Dendritic cell treated with granulocyte-macrophage colony-stimulating factor and Interleukin-4, amounts not matched to agents 40 ng/mL and 50 ng/mL, for 4 days (primary cell): Measurements from ENCODE around the gene CEACAM4.

Experiments
- H3K27ac Mint-ChIP-seq: one replicate; pipeline ENCODE4 v1.8.0; 2022; ENCODE audit warnings: mild to moderate bottlenecking, mixed read lengths
- H3K27me3 Mint-ChIP-seq: one replicate; pipeline ENCODE4 v1.8.0; 2022; ENCODE audit warnings: mild to moderate bottlenecking, mixed read lengths
- H3K36me3 Mint-ChIP-seq: one replicate; pipeline ENCODE4 v1.8.0; 2022; ENCODE audit warnings: low read depth, mixed read lengths
- H3K4me1 Mint-ChIP-seq: one replicate; pipeline ENCODE4 v1.8.0; 2022; ENCODE audit warnings: low read depth, mixed read lengths
- H3K4me3 Mint-ChIP-seq: one replicate; pipeline ENCODE4 v1.8.0; 2022; ENCODE audit warnings: mild to moderate bottlenecking, moderate library complexity, mixed read lengths
- H3K9me3 Mint-ChIP-seq: one replicate; pipeline ENCODE4 v1.8.0; 2022; ENCODE audit warnings: mixed read lengths
- intact Hi-C: fragments of 100-400 bp; cut with micrococcal nuclease; formaldehyde crosslinking; loops from one replicate; pipeline ENCODE4 v1.15.0; 2022

Gene CEACAM4

GRCh38 chr19:41626278-41626677 is 596 bp downstream of the CEACAM4 start:
- Mint-ChIP-seq H3K27ac (peak overlapping the region; percentile 95), H3K4me3 (peak overlapping the region; percentile 88), H3K27me3 (no peaks in the 10 kb centered on the region), H3K36me3 (no peaks in the 10 kb centered on the region), H3K9me3 (peaks cover 9% of the 10 kb centered on the region), H3K4me1 (peaks cover 67% of the 10 kb centered on the region)
- intact Hi-C loops: no loop called here

GRCh38 chr19:41624937-41625336 is 1.9 kb downstream of the CEACAM4 start:
- Mint-ChIP-seq H3K4me1 (peaks cover 81% of the 10 kb centered on the region), H3K9me3 (peaks cover 3% of the 10 kb centered on the region), H3K36me3 (no peaks in the 10 kb centered on the region), H3K27me3 (no peaks in the 10 kb centered on the region), H3K27ac (peak overlapping the region; percentile 12), H3K4me3 (no peak overlapping the region)
- intact Hi-C loops: no loop called here

GRCh38 chr19:41624515-41624914 is 2.4 kb downstream of the CEACAM4 start:
- no peaks in the 10 kb centered on the region for H3K9me3 Mint-ChIP-seq
- no peak overlapping the region for H3K4me3 Mint-ChIP-seq
- intact Hi-C loops: no loop called here
- H3K27ac Mint-ChIP-seq: no peak overlapping the region
- H3K4me1 Mint-ChIP-seq: peaks cover 85% of the 10 kb centered on the region
- no peaks in the 10 kb centered on the region for H3K36me3 Mint-ChIP-seq
- no peaks in the 10 kb centered on the region for H3K27me3 Mint-ChIP-seq

- no peaks in the 10 kb centered on the region for H3K27me3 Mint-ChIP-seq
- intact Hi-C loops: no loop called here
Observed at GRCh38 chr19:41623360-41623759, 3.5 kb downstream of the CEACAM4 start.

GRCh38 chr19:41621654-41622053 is 5.2 kb downstream of the CEACAM4 start:
- H3K4me3 Mint-ChIP-seq: peak overlapping the region; percentile 40
- no peaks in the 10 kb centered on the region for H3K9me3 Mint-ChIP-seq
- H3K36me3 Mint-ChIP-seq: no peaks in the 10 kb centered on the region
- peaks cover 96% of the 10 kb centered on the region for H3K4me1 Mint-ChIP-seq
- H3K27ac Mint-ChIP-seq: peak overlapping the region; percentile 33
- intact Hi-C loops: no loop called here
- H3K27me3 Mint-ChIP-seq: no peaks in the 10 kb centered on the region

More at GRCh38 chr19:41623360-41623759, 3.5 kb downstream of the CEACAM4 start:
- Mint-ChIP-seq H3K36me3 (no peaks in the 10 kb centered on the region), H3K4me1 (peaks cover 96% of the 10 kb centered on the region), H3K27ac (no peak overlapping the region), H3K4me3 (no peak overlapping the region), H3K9me3 (no peaks in the 10 kb centered on the region)

- Mint-ChIP-seq H3K27me3 (no peaks in the 10 kb centered on the region), H3K4me1 (peaks cover 96% of the 10 kb centered on the region), H3K9me3 (no peaks in the 10 kb centered on the region), H3K4me3 (peak overlapping the region; percentile 20), H3K36me3 (no peaks in the 10 kb centered on the region), H3K27ac (peak overlapping the region; percentile 33)
- intact Hi-C loops: no loop called here
Observed at GRCh38 chr19:41621226-41621625, 5.6 kb downstream of the CEACAM4 start.

GRCh38 chr19:41620171-41620570 is 6.7 kb downstream of the CEACAM4 start:
- H3K36me3 Mint-ChIP-seq: no peaks in the 10 kb centered on the region
- intact Hi-C loops: no loop called here
- no peaks in the 10 kb centered on the region for H3K27me3 Mint-ChIP-seq
- H3K9me3 Mint-ChIP-seq: no peaks in the 10 kb centered on the region
- peaks cover 94% of the 10 kb centered on the region for H3K4me1 Mint-ChIP-seq
- H3K4me3 Mint-ChIP-seq: no peak overlapping the region
- peak overlapping the region; percentile 28 for H3K27ac Mint-ChIP-seq

- H3K4me3 Mint-ChIP-seq: no peak overlapping the region
- peaks cover 92% of the 10 kb centered on the region for H3K4me1 Mint-ChIP-seq
- no peaks in the 10 kb centered on the region for H3K36me3 Mint-ChIP-seq
- intact Hi-C loops: no loop called here
- no peaks in the 10 kb centered on the region for H3K27me3 Mint-ChIP-seq
- H3K27ac Mint-ChIP-seq: no peak overlapping the region
- no peaks in the 10 kb centered on the region for H3K9me3 Mint-ChIP-seq
Observed at GRCh38 chr19:41619018-41619556, 7.8 kb downstream of the CEACAM4 start.

- H3K36me3 Mint-ChIP-seq: no peaks in the 10 kb centered on the region
- no peak overlapping the region for H3K4me3 Mint-ChIP-seq
- no peaks in the 10 kb centered on the region for H3K27me3 Mint-ChIP-seq
- intact Hi-C loops: no loop called here
- no peaks in the 10 kb centered on the region for H3K9me3 Mint-ChIP-seq
- H3K4me1 Mint-ChIP-seq: peaks cover 82% of the 10 kb centered on the region
- no peak overlapping the region for H3K27ac Mint-ChIP-seq
Observed at GRCh38 chr19:41617941-41618730, 8.7 kb downstream of the CEACAM4 start.

- Mint-ChIP-seq H3K27ac (no peak overlapping the region), H3K9me3 (no peaks in the 10 kb centered on the region), H3K4me3 (no peak overlapping the region), H3K4me1 (peaks cover 83% of the 10 kb centered on the region), H3K36me3 (no peaks in the 10 kb centered on the region), H3K27me3 (no peaks in the 10 kb centered on the region)
- intact Hi-C loops: no loop called here
Observed at GRCh38 chr19:41616792-41617621, 9.9 kb downstream of the CEACAM4 start.

GRCh38 chr19:41615207-41615606 is 11.7 kb downstream of the CEACAM4 start:
- H3K36me3 Mint-ChIP-seq: no peaks in the 10 kb centered on the region
- peaks cover 65% of the 10 kb centered on the region for H3K4me1 Mint-ChIP-seq
- no peaks in the 10 kb centered on the region for H3K9me3 Mint-ChIP-seq
- H3K27me3 Mint-ChIP-seq: peaks cover 2% of the 10 kb centered on the region
- no peak overlapping the region for H3K4me3 Mint-ChIP-seq
- no peak overlapping the region for H3K27ac Mint-ChIP-seq
- intact Hi-C loops: no loop called here

- peaks cover 8% of the 10 kb centered on the region for H3K27me3 Mint-ChIP-seq
- no peaks in the 10 kb centered on the region for H3K9me3 Mint-ChIP-seq
- no peak overlapping the region for H3K4me3 Mint-ChIP-seq
- H3K27ac Mint-ChIP-seq: no peak overlapping the region
- intact Hi-C loops: no loop called here
- no peaks in the 10 kb centered on the region for H3K36me3 Mint-ChIP-seq
- H3K4me1 Mint-ChIP-seq: peaks cover 39% of the 10 kb centered on the region
Observed at GRCh38 chr19:41612483-41612882, 14.4 kb downstream of the CEACAM4 start.

- Mint-ChIP-seq H3K36me3 (no peaks in the 10 kb centered on the region), H3K4me1 (peaks cover 23% of the 10 kb centered on the region), H3K27ac (no peak overlapping the region), H3K9me3 (no peaks in the 10 kb centered on the region), H3K27me3 (peaks cover 10% of the 10 kb centered on the region), H3K4me3 (no peak overlapping the region)
- intact Hi-C loops: no loop called here
Observed at GRCh38 chr19:41610789-41611188, 16.1 kb downstream of the CEACAM4 start.

- H3K27me3 Mint-ChIP-seq: peaks cover 11% of the 10 kb centered on the region
- peaks cover 5% of the 10 kb centered on the region for H3K4me1 Mint-ChIP-seq
- H3K27ac Mint-ChIP-seq: no peak overlapping the region
- no peak overlapping the region for H3K4me3 Mint-ChIP-seq
- intact Hi-C loops: no loop called here
- no peaks in the 10 kb centered on the region for H3K36me3 Mint-ChIP-seq
- H3K9me3 Mint-ChIP-seq: no peaks in the 10 kb centered on the region
Observed at GRCh38 chr19:41607668-41608067, 19.2 kb downstream of the CEACAM4 start.
